Thoracic aorta (tissue), 2 donors: Measurements from ENCODE around the gene ERO1B. TPM values are rescaled to one million over a fixed set of nuclear protein-coding genes. Genes with fewer than 3 reads are reported as not detected.

Source experiments
- ATAC-seq: fragments of 150-250 bp; one replicate; pipeline ENCODE4 v1.8.0; 2017; ENCODE audit warnings: low read depth; ENCODE audit not compliant: insufficient number of reproducible peaks, low FRiP score
- DNase-seq: peaks from one replicate; pipeline ENCODE4 v3.0.0-alpha.2; 2020; ENCODE audit warnings: low spot score
- H3K27ac ChIP-seq, 2 donors: fragments of 200-600 bp; sonication (generic); 1 replicate in 1 of 2; 2 replicates in 1 of 2; pipeline ENCODE4 v1.5.1; 2016; ENCODE audit warnings: mild to moderate bottlenecking in 2 of 2, moderate library complexity in 2 of 2
- H3K27me3 ChIP-seq: fragments of 200-600 bp; sonication (generic); replicated peaks from 2 replicates; pipeline ENCODE4 v1.6.0; 2016; ENCODE audit warnings: mild to moderate bottlenecking; ENCODE audit not compliant: insufficient read depth
- H3K36me3 ChIP-seq: fragments of 200-600 bp; sonication (generic); one replicate; pipeline ENCODE4 v1.5.1; 2016
- H3K4me1 ChIP-seq, 2 donors: fragments of 200-600 bp; sonication (generic); 1 replicate in 1 of 2; 2 replicates in 1 of 2; pipeline versions ENCODE4 v1.5.1 to v1.6.0; 2016; ENCODE audit warnings: low read depth in 2 of 2, mild to moderate bottlenecking in 1 of 2; ENCODE audit not compliant: control insufficient read depth in 1 of 2
- H3K4me3 ChIP-seq: fragments of 200-600 bp; sonication (generic); 2 replicates; pipeline ENCODE4 v1.5.1; 2016; ENCODE audit warnings: mild to moderate bottlenecking
- H3K9me3 ChIP-seq: fragments of 200-600 bp; sonication (generic); 2 replicates; pipeline ENCODE4 v1.5.1; 2016
- CTCF ChIP-seq: fragments of 200-600 bp; sonication (generic); IDR thresholded peaks from one replicate; pipeline ENCODE4 v1.5.1; 2019; ENCODE audit warnings: antibody characterized with exemption
- total RNA-seq, 2 donors: library from RNA; depleted of rRNA; stranded (reverse); fragments of >200 nt; gene quantifications; one replicate each; pipeline versions ENCODE4 v1.1.0 to v1.2.3, GENCODE V29; 2016

Gene ERO1B
- total RNA-seq, 2 donors from 2014 or later: 20.8 to 33.3 TPM

- no peaks in the 10 kb centered on the region for H3K9me3 ChIP-seq
- no peak for TF ChIP-seq CTCF
- no peak for DNase-seq
- no peaks in the 10 kb centered on the region for H3K36me3 ChIP-seq
- ATAC-seq: no peak
- no peaks in the 10 kb centered on the region for H3K4me1 ChIP-seq
- no peaks in the 10 kb centered on the region for H3K27me3 ChIP-seq
- H3K27ac ChIP-seq: no peak overlapping the region
- H3K4me3 ChIP-seq: no peak overlapping the region
These were observed 20.2 kb upstream of the ERO1B start for GRCh38 chr1:236301958-236302335.

GRCh38 chr1:236301080-236301957 lies 19.6 kb upstream of the ERO1B start:
- ATAC-seq (no peak), DNase-seq (no peak)

GRCh38 chr1:236297161-236297560 lies 15.4 kb upstream of the ERO1B start:
- Histone ChIP-seq H3K36me3 (no peaks in the 10 kb centered on the region), H3K27ac (no peak overlapping the region), H3K27me3 (no peaks in the 10 kb centered on the region), H3K4me1 (no peaks in the 10 kb centered on the region), H3K9me3 (no peaks in the 10 kb centered on the region), H3K4me3 (no peak overlapping the region)
- ATAC-seq (no peak), DNase-seq (no peak)
- TF ChIP-seq CTCF: no peak

More at GRCh38 chr1:236301080-236301957, 19.6 kb upstream of the ERO1B start:
- H3K9me3 ChIP-seq: no peaks in the 10 kb centered on the region
- no peak for TF ChIP-seq CTCF
- H3K4me3 ChIP-seq: no peak overlapping the region
- no peaks in the 10 kb centered on the region for H3K27me3 ChIP-seq
- no peaks in the 10 kb centered on the region for H3K4me1 ChIP-seq
- no peak overlapping the region for H3K27ac ChIP-seq
- no peaks in the 10 kb centered on the region for H3K36me3 ChIP-seq

- no peak for TF ChIP-seq CTCF
- ATAC-seq (no peak), DNase-seq (no peak)
- Histone ChIP-seq H3K4me3 (no peak overlapping the region), H3K4me1 (no peaks in the 10 kb centered on the region), H3K36me3 (no peaks in the 10 kb centered on the region), H3K27me3 (no peaks in the 10 kb centered on the region), H3K27ac (no peak overlapping the region), H3K9me3 (no peaks in the 10 kb centered on the region)
These were observed 10.7 kb upstream of the ERO1B start for GRCh38 chr1:236292425-236292824.

- DNase-seq (no peak), ATAC-seq (no peak)
- Histone ChIP-seq H3K9me3 (no peaks in the 10 kb centered on the region), H3K27ac (no peak overlapping the region), H3K4me3 (no peak overlapping the region), H3K36me3 (no peaks in the 10 kb centered on the region), H3K4me1 (no peaks in the 10 kb centered on the region), H3K27me3 (no peaks in the 10 kb centered on the region)
- no peak for TF ChIP-seq CTCF
These were observed 7.9 kb upstream of the ERO1B start for GRCh38 chr1:236289492-236290131.
